Measurements from ENCODE around the gene AGPAT3.

DNA sequence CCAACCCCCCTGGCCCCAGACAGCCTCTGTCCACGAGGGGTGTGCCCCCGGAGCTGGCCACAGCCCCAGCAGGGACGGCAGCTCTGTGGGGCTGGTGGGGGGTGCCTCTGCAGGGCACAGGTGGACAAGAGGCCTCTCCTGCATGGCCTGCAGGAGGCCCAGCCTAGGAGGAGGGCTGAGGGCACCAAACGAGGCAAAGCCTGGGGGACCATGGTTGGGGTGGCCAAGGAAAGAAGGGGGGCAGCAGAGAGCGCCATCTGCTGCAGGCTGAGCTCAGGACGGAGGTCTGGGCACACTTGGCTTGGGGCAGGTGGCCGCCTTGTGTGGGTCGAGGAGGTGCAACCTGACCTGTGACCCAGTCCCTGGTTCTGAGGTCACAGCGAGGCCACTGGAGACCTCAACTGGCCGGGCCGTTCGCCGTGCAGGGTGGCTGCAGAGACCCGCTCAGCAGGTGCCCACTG lies 48.4 kb upstream of the AGPAT3 start:
- TF ChIP-seq, protein P1, sequence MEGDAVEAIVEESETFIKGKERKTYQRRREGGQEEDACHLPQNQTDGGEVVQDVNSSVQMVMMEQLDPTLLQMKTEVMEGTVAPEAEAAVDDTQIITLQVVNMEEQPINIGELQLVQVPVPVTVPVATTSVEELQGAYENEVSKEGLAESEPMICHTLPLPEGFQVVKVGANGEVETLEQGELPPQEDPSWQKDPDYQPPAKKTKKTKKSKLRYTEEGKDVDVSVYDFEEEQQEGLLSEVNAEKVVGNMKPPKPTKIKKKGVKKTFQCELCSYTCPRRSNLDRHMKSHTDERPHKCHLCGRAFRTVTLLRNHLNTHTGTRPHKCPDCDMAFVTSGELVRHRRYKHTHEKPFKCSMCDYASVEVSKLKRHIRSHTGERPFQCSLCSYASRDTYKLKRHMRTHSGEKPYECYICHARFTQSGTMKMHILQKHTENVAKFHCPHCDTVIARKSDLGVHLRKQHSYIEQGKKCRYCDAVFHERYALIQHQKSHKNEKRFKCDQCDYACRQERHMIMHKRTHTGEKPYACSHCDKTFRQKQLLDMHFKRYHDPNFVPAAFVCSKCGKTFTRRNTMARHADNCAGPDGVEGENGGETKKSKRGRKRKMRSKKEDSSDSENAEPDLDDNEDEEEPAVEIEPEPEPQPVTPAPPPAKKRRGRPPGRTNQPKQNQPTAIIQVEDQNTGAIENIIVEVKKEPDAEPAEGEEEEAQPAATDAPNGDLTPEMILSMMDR (IDR thresholded peaks at IDR 0.05), result no peak
- TF ChIP-seq EP300 (IDR thresholded peaks at IDR 0.05) (no peak), POLR2A (IDR thresholded peaks at IDR 0.05) (no peak), POLR2AphosphoS5 (IDR thresholded peaks at IDR 0.05) (no peak)
